H9 (cell line): Measurements from ENCODE around the gene ZNF628. TPM values are rescaled to one million over a fixed set of nuclear protein-coding genes. Genes with fewer than 3 reads are reported as not detected.

Experiments used
- DNase-seq: peaks from one replicate; pipeline ENCODE4 v3.0.0-alpha.2; 2017
- H2AFZ ChIP-seq: one replicate; pipeline ENCODE4 v1.6.1; 2013; ENCODE audit warnings: mild to moderate bottlenecking, low read length, control low read depth, moderate library complexity
- H2AK5ac ChIP-seq: 2 replicates; pipeline ENCODE4 v1.6.1; 2013; ENCODE audit warnings: low read length, control low read depth, mixed read lengths; ENCODE audit not compliant: insufficient read length
- H2BK120ac ChIP-seq: one replicate; pipeline ENCODE4 v1.6.1; 2013; ENCODE audit warnings: low read depth, mild to moderate bottlenecking, low read length, control low read depth, inconsistent platforms; ENCODE audit not compliant: poor library complexity, severe bottlenecking
- H2BK12ac ChIP-seq: 2 replicates; pipeline ENCODE4 v1.6.1; 2013; ENCODE audit warnings: low read length, control low read depth, mixed read lengths, low read depth; ENCODE audit not compliant: insufficient read length
- H2BK15ac ChIP-seq: 2 replicates; pipeline ENCODE4 v1.6.1; 2013; ENCODE audit warnings: low read depth, low read length, control low read depth
- H2BK20ac ChIP-seq: one replicate; pipeline ENCODE4 v1.6.1; 2013; ENCODE audit warnings: low read depth, mild to moderate bottlenecking, low read length, control low read depth, inconsistent platforms; ENCODE audit not compliant: poor library complexity, severe bottlenecking
- H2BK5ac ChIP-seq: 2 replicates; pipeline ENCODE4 v1.6.1; 2013; ENCODE audit warnings: low read length, control low read depth, mixed read lengths; ENCODE audit not compliant: insufficient read length
- H3K14ac ChIP-seq: 2 replicates; pipeline ENCODE4 v1.6.1; 2013; ENCODE audit warnings: low read length, control low read depth; ENCODE audit not compliant: insufficient read depth
- H3K18ac ChIP-seq: 2 replicates; pipeline ENCODE4 v1.6.1; 2013; ENCODE audit warnings: low read depth, mild to moderate bottlenecking, mixed read lengths, low read length, control low read depth; ENCODE audit not compliant: insufficient read length
- H3K23ac ChIP-seq: 2 replicates; pipeline ENCODE4 v1.6.1; 2013; ENCODE audit warnings: low read length, control low read depth, mixed read lengths, low read depth; ENCODE audit not compliant: insufficient read length
- H3K23me2 ChIP-seq: 2 replicates; pipeline ENCODE4 v1.6.1; 2013; ENCODE audit warnings: low read depth, mild to moderate bottlenecking, mixed read lengths, low read length, control low read depth; ENCODE audit not compliant: insufficient read length, poor library complexity, severe bottlenecking
- H3K27ac ChIP-seq: 2 replicates; pipeline ENCODE4 v1.5.1; 2013; ENCODE audit warnings: low read length, control low read depth, mixed read lengths, low read depth; ENCODE audit not compliant: insufficient read length
- H3K27me3 ChIP-seq: 2 replicates; pipeline ENCODE4 v1.6.1; 2013; ENCODE audit warnings: low read length, control low read depth, inconsistent platforms; ENCODE audit not compliant: insufficient read depth
- H3K4ac ChIP-seq: 2 replicates; pipeline ENCODE4 v1.6.1; 2013; ENCODE audit warnings: low read depth, mild to moderate bottlenecking, control low read depth, inconsistent platforms, low read length, moderate library complexity
- H3K4me1 ChIP-seq: 2 replicates; pipeline ENCODE4 v1.6.1; 2013; ENCODE audit warnings: low read length, control low read depth, inconsistent platforms; ENCODE audit not compliant: insufficient read depth
- H3K4me2 ChIP-seq: 2 replicates; pipeline ENCODE4 v1.6.1; 2013; ENCODE audit warnings: low read length, control low read depth, mixed read lengths; ENCODE audit not compliant: insufficient read length, insufficient read depth
- H3K56ac ChIP-seq: 2 replicates; pipeline ENCODE4 v1.6.1; 2013; ENCODE audit warnings: low read depth, mild to moderate bottlenecking, mixed read lengths, low read length, control low read depth; ENCODE audit not compliant: insufficient read length
- H3K79me1 ChIP-seq: 2 replicates; pipeline ENCODE4 v1.6.1; 2013; ENCODE audit warnings: low read depth, mild to moderate bottlenecking, moderate library complexity, low read length, control low read depth, inconsistent platforms; ENCODE audit not compliant: insufficient read depth, poor library complexity, severe bottlenecking
- H3K79me2 ChIP-seq: 2 replicates; pipeline ENCODE4 v1.6.1; 2013; ENCODE audit warnings: low read length, control low read depth, inconsistent platforms; ENCODE audit not compliant: insufficient read depth
- H3K9ac ChIP-seq: 2 replicates; pipeline ENCODE4 v1.6.1; 2013; ENCODE audit warnings: low read length, control low read depth, mixed read lengths; ENCODE audit not compliant: insufficient read length; ENCODE audit errors: extremely low read depth
- H3K9me3 ChIP-seq: one replicate; pipeline ENCODE4 v1.6.1; 2013; ENCODE audit warnings: low read depth, low read length, inconsistent platforms; ENCODE audit not compliant: control insufficient read depth
- H3T11ph ChIP-seq: one replicate; pipeline ENCODE4 v1.6.1; 2013; ENCODE audit warnings: mild to moderate bottlenecking, low read length, control low read depth, inconsistent platforms
- H4K20me1 ChIP-seq: one replicate; pipeline ENCODE4 v1.6.1; 2013; ENCODE audit not compliant: control insufficient read depth, insufficient read length, insufficient read depth
- H4K5ac ChIP-seq: 2 replicates; pipeline ENCODE4 v1.6.1; 2013; ENCODE audit warnings: low read depth, mild to moderate bottlenecking, mixed read lengths, low read length, control low read depth; ENCODE audit not compliant: insufficient read length
- H4K8ac ChIP-seq: replicated peaks from 2 replicates; pipeline ENCODE4 v1.6.1; 2013; ENCODE audit warnings: low read length, control low read depth, mixed read lengths, low read depth; ENCODE audit not compliant: insufficient read length
- H4K91ac ChIP-seq: 2 replicates; pipeline ENCODE4 v1.6.1; 2013; ENCODE audit warnings: low read depth, mild to moderate bottlenecking, moderate library complexity, mixed read lengths, low read length, control low read depth; ENCODE audit not compliant: insufficient read length
- H3K27ac Mint-ChIP-seq, 3 experiments: 2 replicates in 2 of 3; 3 replicates in 1 of 3; pipeline ENCODE4 v1.8.0; 2020 to 2021; ENCODE audit warnings: mixed read lengths in 3 of 3, mild to moderate bottlenecking in 1 of 3, moderate library complexity in 1 of 3
- H3K27me3 Mint-ChIP-seq: 2 replicates; pipeline ENCODE4 v1.8.0; 2021; ENCODE audit warnings: low read depth, mild to moderate bottlenecking, moderate library complexity, mixed read lengths
- H3K36me3 Mint-ChIP-seq, 3 experiments: 2 replicates in 2 of 3; 3 replicates in 1 of 3; pipeline ENCODE4 v1.8.0; 2020 to 2021; ENCODE audit warnings: low read depth in 3 of 3, mixed read lengths in 3 of 3; ENCODE audit not compliant: insufficient read depth in 1 of 3
- H3K4me1 Mint-ChIP-seq, 2 experiments: 2 replicates each; pipeline ENCODE4 v1.8.0; 2020; ENCODE audit warnings: mixed read lengths in 2 of 2
- H3K4me3 Mint-ChIP-seq, 2 experiments: 2 replicates in 1 of 2; 3 replicates in 1 of 2; pipeline ENCODE4 v1.8.0; 2020 to 2021; ENCODE audit warnings: mild to moderate bottlenecking in 2 of 2, mixed read lengths in 2 of 2, moderate library complexity in 1 of 2
- H3K9me3 Mint-ChIP-seq, 2 experiments: 2 replicates in 1 of 2; 3 replicates in 1 of 2; pipeline ENCODE4 v1.8.0; 2020; ENCODE audit warnings: mild to moderate bottlenecking in 2 of 2, mixed read lengths in 2 of 2, moderate library complexity in 1 of 2
- WGBS: extraction: QIAGEN DNeasy Blood & Tissue Kit; methylation state at CpG from one replicate; pipeline ENCODE4 v1.1.7; 2013; ENCODE audit warnings: missing lambda C conversion rate, low lambda C conversion rate, mixed read lengths; ENCODE audit not compliant: insufficient read length; ENCODE audit errors: extremely low coverage; 5-methylcytosine and 5-hydroxymethylcytosine counted together
- total RNA-seq: library from RNA; stranded (reverse); gene quantifications from 2 replicates; pipeline ENCODE4 v1.2.1, GENCODE V29; 2021
- TF ChIP-seq, protein P1 (sequence below): fragments of 200-600 bp; sonication (generic); conservative IDR thresholded peaks from 3 replicates; pipeline ENCODE4 v1.8.0; 2021; ENCODE audit warnings: antibody characterized with exemption, mild to moderate bottlenecking

The ZNF628 gene
- total RNA-seq, 1 experiment from 2014 or later = 16.6 TPM

DNA sequence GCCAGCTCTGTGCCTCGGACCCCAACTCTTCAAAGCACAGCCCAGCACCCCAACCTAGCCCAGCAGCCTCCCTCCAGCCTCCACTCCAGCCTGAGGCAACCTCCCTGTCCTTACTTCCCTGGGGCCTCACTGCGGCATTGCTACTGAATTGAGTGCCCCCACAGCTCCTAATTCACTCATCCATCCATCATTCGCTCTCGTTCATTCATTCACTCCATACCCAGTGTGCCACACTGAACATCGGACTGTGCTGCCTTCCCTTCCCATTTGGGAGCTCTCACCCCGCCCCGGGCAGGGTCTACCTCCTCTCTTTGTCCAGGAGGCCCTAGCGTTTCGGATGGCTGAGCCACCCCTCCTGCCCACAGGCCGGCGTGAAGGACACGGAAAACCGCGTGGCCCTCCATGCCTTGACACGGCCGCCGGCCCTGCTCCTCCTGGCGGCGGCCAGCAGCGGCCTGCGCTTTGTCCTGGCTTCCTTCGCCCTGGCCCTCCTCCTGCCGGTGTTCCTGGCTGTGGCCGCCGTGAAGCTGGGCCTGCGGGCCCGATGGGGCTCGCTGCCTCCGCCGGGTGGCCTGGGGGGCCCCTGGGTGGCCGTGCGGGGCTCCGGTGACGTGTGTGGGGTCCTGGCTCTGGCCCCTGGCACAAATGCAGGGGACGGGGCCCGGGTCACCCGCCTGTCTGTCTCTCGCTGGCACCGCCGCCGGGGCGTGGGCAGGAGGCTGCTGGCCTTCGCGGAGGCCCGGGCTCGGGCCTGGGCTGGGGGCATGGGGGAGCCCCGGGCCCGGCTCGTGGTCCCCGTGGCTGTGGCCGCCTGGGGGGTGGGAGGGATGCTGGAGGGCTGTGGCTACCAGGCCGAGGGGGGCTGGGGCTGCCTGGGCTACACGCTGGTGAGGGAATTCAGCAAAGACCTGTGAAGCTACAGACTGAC lies 9.9 kb downstream of the ZNF628 start:
- no peaks in the 10 kb centered on the region for H3K79me2 ChIP-seq
- no peak overlapping the region for H3T11ph ChIP-seq
- no peak overlapping the region for H3K27ac ChIP-seq
- H3K4ac ChIP-seq = no peak overlapping the region
- no peak overlapping the region for H2BK12ac ChIP-seq
- WGBS = no CpG with 5 or more reads among the region's 53 CpGs
- H4K20me1 ChIP-seq = no peaks in the 10 kb centered on the region
- no peak overlapping the region for H3K56ac ChIP-seq
- H3K4me2 ChIP-seq = no peak overlapping the region
- H3K27me3 Mint-ChIP-seq = peaks cover 3% of the 10 kb centered on the region; the same call in 1 of the 2 replicates
- H3K4me3 Mint-ChIP-seq = peak overlapping the region; percentile 86 to 93
- no peaks in the 10 kb centered on the region for H3K27me3 ChIP-seq
- no peak overlapping the region for H4K91ac ChIP-seq
- H2BK5ac ChIP-seq = no peak overlapping the region
- H3K18ac ChIP-seq = no peak overlapping the region
- TF ChIP-seq, protein P1, sequence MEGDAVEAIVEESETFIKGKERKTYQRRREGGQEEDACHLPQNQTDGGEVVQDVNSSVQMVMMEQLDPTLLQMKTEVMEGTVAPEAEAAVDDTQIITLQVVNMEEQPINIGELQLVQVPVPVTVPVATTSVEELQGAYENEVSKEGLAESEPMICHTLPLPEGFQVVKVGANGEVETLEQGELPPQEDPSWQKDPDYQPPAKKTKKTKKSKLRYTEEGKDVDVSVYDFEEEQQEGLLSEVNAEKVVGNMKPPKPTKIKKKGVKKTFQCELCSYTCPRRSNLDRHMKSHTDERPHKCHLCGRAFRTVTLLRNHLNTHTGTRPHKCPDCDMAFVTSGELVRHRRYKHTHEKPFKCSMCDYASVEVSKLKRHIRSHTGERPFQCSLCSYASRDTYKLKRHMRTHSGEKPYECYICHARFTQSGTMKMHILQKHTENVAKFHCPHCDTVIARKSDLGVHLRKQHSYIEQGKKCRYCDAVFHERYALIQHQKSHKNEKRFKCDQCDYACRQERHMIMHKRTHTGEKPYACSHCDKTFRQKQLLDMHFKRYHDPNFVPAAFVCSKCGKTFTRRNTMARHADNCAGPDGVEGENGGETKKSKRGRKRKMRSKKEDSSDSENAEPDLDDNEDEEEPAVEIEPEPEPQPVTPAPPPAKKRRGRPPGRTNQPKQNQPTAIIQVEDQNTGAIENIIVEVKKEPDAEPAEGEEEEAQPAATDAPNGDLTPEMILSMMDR = no peak
- H3K23me2 ChIP-seq = peaks cover 8% of the 10 kb centered on the region
- peak overlapping the region in 2 of 3 experiments; percentile 8 to 64; a peak in 4 of 7 replicates for H3K27ac Mint-ChIP-seq
- no peaks in the 10 kb centered on the region for H3K9me3 Mint-ChIP-seq
- H4K5ac ChIP-seq = no peak overlapping the region
- H3K4me1 ChIP-seq = peaks cover 3% of the 10 kb centered on the region
- DNase-seq = no peak
- H2AFZ ChIP-seq = no peak overlapping the region
- H2AK5ac ChIP-seq = no peak overlapping the region
- H3K36me3 Mint-ChIP-seq = peaks cover 0 to 8% (median 2%) of the 10 kb centered on the region in 3 experiments; a peak in 5 of 7 replicates
- no peaks in the 10 kb centered on the region for H3K79me1 ChIP-seq
- peaks cover 14 to 35% of the 10 kb centered on the region in 2 experiments for H3K4me1 Mint-ChIP-seq
- H3K9me3 ChIP-seq = no peaks in the 10 kb centered on the region
- H2BK20ac ChIP-seq = no peak overlapping the region
- no peak overlapping the region for H3K14ac ChIP-seq
- no peak overlapping the region for H2BK15ac ChIP-seq
- H4K8ac ChIP-seq = no peak overlapping the region
- no peak overlapping the region for H3K23ac ChIP-seq
- no peak overlapping the region for H2BK120ac ChIP-seq
- H3K9ac ChIP-seq = no peak overlapping the region
